ENCODE results near the gene NDOR1. TPM values are rescaled to one million over a fixed set of nuclear protein-coding genes. Genes with fewer than 3 reads are reported as not detected.

Gene NDOR1
- polyA plus RNA-seq, 2 of the 4 experiments (the other 2 are of a cell fraction), result 5.6 to 19.5 TPM

DNA sequence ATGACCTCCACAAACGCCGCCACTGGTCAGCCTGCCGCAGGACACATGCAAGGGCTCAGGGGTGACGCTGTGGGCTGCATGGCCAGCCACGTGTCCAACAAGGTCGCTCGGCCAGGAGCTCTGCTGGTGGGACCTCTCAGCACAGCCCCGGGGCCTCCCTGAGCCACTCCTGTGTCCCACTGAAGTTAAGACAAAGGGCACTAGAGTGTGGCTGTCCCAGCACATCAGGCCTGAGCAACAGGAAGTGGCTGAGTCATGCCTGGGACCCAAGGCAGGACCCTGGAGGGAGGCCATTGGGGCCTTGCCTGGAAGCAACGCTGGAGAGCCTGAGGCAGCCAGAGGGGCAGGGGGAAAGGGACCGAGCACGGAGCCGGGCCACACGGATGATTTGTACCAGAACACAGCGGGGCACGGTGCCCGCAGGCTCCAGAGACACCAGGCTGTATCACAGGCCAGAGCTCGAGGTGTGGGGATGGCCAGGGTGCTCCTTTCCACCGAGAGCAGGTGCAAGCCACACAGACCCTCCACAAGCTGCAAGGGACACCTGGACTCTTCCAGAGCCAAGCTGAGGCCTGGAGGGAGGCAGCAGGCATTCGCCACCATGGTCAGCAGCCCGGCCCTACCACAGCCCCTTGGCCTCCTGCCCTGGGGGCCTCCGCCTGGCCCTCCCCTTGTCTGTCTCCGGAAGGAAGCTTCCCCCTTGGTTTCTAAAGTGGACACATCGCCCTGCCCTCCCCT is 27.1 kb upstream of the NDOR1 start:
- ChIA-PET CTCF (interaction anchor here (0.6 to 16.5 kb wide), 9 partner anchors 9 to 59 kb away, joined by 3 to 156 read pairs (median 8); partner anchors contain the start of genes ANAPC2, LRRC26 and SSNA1), POLR2A (no interaction called here)
- 93% methylated on average over 23 of the region's 23 CpGs for WGBS (ENCODE audit: missing lambda C conversion rate)
- Histone ChIP-seq H3K9me3 (no peaks in the 10 kb centered on the region), H3K4me2 (no peak overlapping the region), H3K4me3 (no peak overlapping the region), H3K27ac (no peak overlapping the region), H3K4me1 (no peaks in the 10 kb centered on the region)
- ATAC-seq (no peak), DNase-seq (ENCODE audit: low read depth in 1 of 2, low spot score in 1 of 2) (no peak), FAIRE-seq (no peak)
- TF ChIP-seq GATA3 (IDR thresholded peaks at IDR 0.05; ENCODE audit: borderline replicate concordance) (no peak), RAD21 (conservative IDR thresholded peaks at IDR 0.05 in 1 of 2, IDR thresholded peaks at IDR 0.05 in 1 of 2) (no peak), ZNF302 (CRISPR knock-in tag; IDR thresholded peaks at IDR 0.05) (no peak), USF2 (IDR thresholded peaks at IDR 0.05) (no peak), KDM5A (IDR thresholded peaks at IDR 0.05) (no peak), JUNB (IDR thresholded peaks at IDR 0.05) (no peak), SMC3 (IDR thresholded peaks at IDR 0.05) (no peak), MYC (IDR thresholded peaks at IDR 0.05; ENCODE audit: borderline replicate concordance, low read length) (no peak), RNF2 (IDR thresholded peaks at IDR 0.05; ENCODE audit: borderline replicate concordance, low read depth) (no peak), FOSL2 (IDR thresholded peaks at IDR 0.05) (no peak), FOSL2 (CRISPR knock-in tag; IDR thresholded peaks at IDR 0.05) (no peak), ELK1 (IDR thresholded peaks at IDR 0.05; ENCODE audit: low read depth, low read length) (no peak)

GRCh38 chr9:137178939-137179630 is 26.4 kb upstream of the NDOR1 start:
- no peak for FAIRE-seq
- Histone ChIP-seq H3K27ac (no peak overlapping the region), H3K4me1 (no peaks in the 10 kb centered on the region), H3K9me3 (no peaks in the 10 kb centered on the region), H3K4me2 (no peak overlapping the region), H3K4me3 (no peak overlapping the region)
- no peak for TF ChIP-seq NR3C1 (IDR thresholded peaks at IDR 0.05)
- no peak for TF ChIP-seq HOXB5 (CRISPR knock-in tag; IDR thresholded peaks at IDR 0.05)
- TF ChIP-seq RARB (CRISPR knock-in tag; IDR thresholded peaks at IDR 0.05), result no peak
- TF ChIP-seq, protein P1, sequence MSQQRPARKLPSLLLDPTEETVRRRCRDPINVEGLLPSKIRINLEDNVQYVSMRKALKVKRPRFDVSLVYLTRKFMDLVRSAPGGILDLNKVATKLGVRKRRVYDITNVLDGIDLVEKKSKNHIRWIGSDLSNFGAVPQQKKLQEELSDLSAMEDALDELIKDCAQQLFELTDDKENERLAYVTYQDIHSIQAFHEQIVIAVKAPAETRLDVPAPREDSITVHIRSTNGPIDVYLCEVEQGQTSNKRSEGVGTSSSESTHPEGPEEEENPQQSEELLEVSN (IDR thresholded peaks at IDR 0.05; ENCODE audit: borderline replicate concordance, low read depth), result no peak
- no peak for TF ChIP-seq USF2 (IDR thresholded peaks at IDR 0.05)
- no peak for TF ChIP-seq ESRRA (IDR thresholded peaks at IDR 0.05; ENCODE audit: borderline replicate concordance, low read length)
- no peak for TF ChIP-seq MAFK (IDR thresholded peaks at IDR 0.05; ENCODE audit: partially characterized antibody)
- no peak for TF ChIP-seq BHLHE40 (IDR thresholded peaks at IDR 0.05; ENCODE audit: low read depth, low read length)
- no peak for TF ChIP-seq ZFP36 (IDR thresholded peaks at IDR 0.05; ENCODE audit: borderline replicate concordance, partially characterized antibody)
- TF ChIP-seq FOSL2 (IDR thresholded peaks at IDR 0.05), result no peak
- no peak for TF ChIP-seq FOSL2 (CRISPR knock-in tag; IDR thresholded peaks at IDR 0.05)
- no peak for TF ChIP-seq KDM1A (IDR thresholded peaks at IDR 0.05; ENCODE audit: low read depth)
- TF ChIP-seq TFCP2L1 (CRISPR knock-in tag; IDR thresholded peaks at IDR 0.05), result no peak
- TF ChIP-seq HOXB13 (CRISPR knock-in tag; IDR thresholded peaks at IDR 0.05; ENCODE audit: low read depth), result no peak
- no peak for TF ChIP-seq PHF8 (IDR thresholded peaks at IDR 0.05; ENCODE audit: borderline replicate concordance, low read depth)
- TF ChIP-seq CBX2 (IDR thresholded peaks at IDR 0.05; ENCODE audit: borderline replicate concordance, low read depth), result no peak
- TF ChIP-seq ZSCAN20 (CRISPR knock-in tag; IDR thresholded peaks at IDR 0.05), result no peak
- no peak for TF ChIP-seq MAZ (IDR thresholded peaks at IDR 0.05; ENCODE audit: borderline replicate concordance, low read depth, low read length)
- no peak for TF ChIP-seq EHMT2 (IDR thresholded peaks at IDR 0.05; ENCODE audit: low read depth)
- WGBS (ENCODE audit: missing lambda C conversion rate), result 88% methylated on average over 17 of the region's 19 CpGs
- no peak for ATAC-seq
- CTCF ChIA-PET, result interaction anchor here (0.6 to 16.5 kb wide), 8 partner anchors 10 to 59 kb away, joined by 3 to 156 read pairs (median 8); partner anchors contain the start of genes ANAPC2, LRRC26 and SSNA1
- POLR2A ChIA-PET, result no interaction called here
- DNase-seq (ENCODE audit: low read depth in 1 of 2, low spot score in 1 of 2), result no peak
